Measurements from ENCODE around the gene ESAM.

GRCh38 chr11:124745835-124746620 is 16.1 kb downstream of the ESAM start:
- TF ChIP-seq POLR2A (IDR thresholded peaks at IDR 0.05): no peak
- TF ChIP-seq, protein P1, sequence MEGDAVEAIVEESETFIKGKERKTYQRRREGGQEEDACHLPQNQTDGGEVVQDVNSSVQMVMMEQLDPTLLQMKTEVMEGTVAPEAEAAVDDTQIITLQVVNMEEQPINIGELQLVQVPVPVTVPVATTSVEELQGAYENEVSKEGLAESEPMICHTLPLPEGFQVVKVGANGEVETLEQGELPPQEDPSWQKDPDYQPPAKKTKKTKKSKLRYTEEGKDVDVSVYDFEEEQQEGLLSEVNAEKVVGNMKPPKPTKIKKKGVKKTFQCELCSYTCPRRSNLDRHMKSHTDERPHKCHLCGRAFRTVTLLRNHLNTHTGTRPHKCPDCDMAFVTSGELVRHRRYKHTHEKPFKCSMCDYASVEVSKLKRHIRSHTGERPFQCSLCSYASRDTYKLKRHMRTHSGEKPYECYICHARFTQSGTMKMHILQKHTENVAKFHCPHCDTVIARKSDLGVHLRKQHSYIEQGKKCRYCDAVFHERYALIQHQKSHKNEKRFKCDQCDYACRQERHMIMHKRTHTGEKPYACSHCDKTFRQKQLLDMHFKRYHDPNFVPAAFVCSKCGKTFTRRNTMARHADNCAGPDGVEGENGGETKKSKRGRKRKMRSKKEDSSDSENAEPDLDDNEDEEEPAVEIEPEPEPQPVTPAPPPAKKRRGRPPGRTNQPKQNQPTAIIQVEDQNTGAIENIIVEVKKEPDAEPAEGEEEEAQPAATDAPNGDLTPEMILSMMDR (IDR thresholded peaks at IDR 0.05): no peak
- TF ChIP-seq EP300 (IDR thresholded peaks at IDR 0.05): no peak

Measured in tibial nerve (tissue), 4 donors.